PC-3 (cell line): Measurements from ENCODE around the gene GCHFR. TPM values are rescaled to one million over a fixed set of nuclear protein-coding genes. Genes with fewer than 3 reads are reported as not detected.

ENCODE experiments used
- ATAC-seq: fragments of 200-7000 bp; cut with Tn5 transposase; 2 replicates; pipeline ENCODE4 v1.9.1; 2020; ENCODE audit warnings: mild to moderate bottlenecking, moderate library complexity
- BruUV-seq: library from RNA; stranded (reverse); fragments of 400-500 nt; replicated peaks from 2 replicates; lab custom pipeline; 2021; lab: Mats Ljungman, UMichigan
- CTCF ChIA-PET: fragments of 300-600 bp; sonication (Branson Sonifier 250); formaldehyde crosslinking; loops from one replicate; lab custom pipeline; 2022; ENCODE audit warnings: antibody characterized with exemption; lab: Charles Lee
- POLR2A ChIA-PET: fragments of 300-600 bp; sonication (Branson Sonifier 250); formaldehyde crosslinking; loops from one replicate; lab custom pipeline; 2022; ENCODE audit warnings: antibody characterized with exemption; ENCODE audit not compliant: unreplicated experiment; lab: Charles Lee
- DNase-seq: peaks from one replicate; pipeline ENCODE4 v3.0.0-alpha.2; 2015
- H2AFZ ChIP-seq: fragments of 300-600 bp; sonication (generic); 2 replicates; pipeline ENCODE4 v1.6.0; 2016; ENCODE audit warnings: antibody characterized with exemption, low read length
- H3F3A ChIP-seq: fragments of 300-600 bp; sonication (generic); one replicate; pipeline ENCODE4 v1.6.0; 2017; ENCODE audit warnings: antibody characterized with exemption, low read length, control low read depth, mild to moderate bottlenecking; ENCODE audit not compliant: unreplicated experiment
- H3K27ac ChIP-seq: fragments of 300-600 bp; sonication (generic); 2 replicates; pipeline ENCODE4 v1.5.1; 2016; ENCODE audit warnings: mild to moderate bottlenecking, low read length
- H3K27me3 ChIP-seq: fragments of 300-600 bp; sonication (generic); 2 replicates; pipeline ENCODE4 v1.6.1; 2016; ENCODE audit warnings: low read length, mixed read lengths
- H3K36me3 ChIP-seq: fragments of 300-600 bp; sonication (generic); 2 replicates; pipeline ENCODE4 v1.6.1; 2016; ENCODE audit warnings: low read depth, mixed run types, low read length, mixed read lengths
- H3K4me1 ChIP-seq: fragments of 300-600 bp; sonication (generic); 2 replicates; pipeline ENCODE4 v1.5.1; 2016; ENCODE audit warnings: low read length; ENCODE audit not compliant: insufficient read depth
- H3K4me2 ChIP-seq: fragments of 300-600 bp; sonication (generic); 2 replicates; pipeline ENCODE4 v1.6.0; 2016; ENCODE audit warnings: low read length
- H3K4me3 ChIP-seq: fragments of 300-600 bp; sonication (generic); 2 replicates; pipeline ENCODE4 v1.5.1; 2016; ENCODE audit warnings: mild to moderate bottlenecking, low read length, mixed read lengths
- H3K79me2 ChIP-seq: fragments of 300-600 bp; sonication (generic); 2 replicates; pipeline ENCODE4 v1.6.1; 2017; ENCODE audit warnings: low read length, mixed read lengths
- H3K9ac ChIP-seq: fragments of 300-600 bp; sonication (generic); 2 replicates; pipeline ENCODE4 v1.6.0; 2016; ENCODE audit warnings: mild to moderate bottlenecking, low read length
- H3K9me2 ChIP-seq: fragments of 300-600 bp; sonication (generic); replicated peaks from 2 replicates; pipeline ENCODE4 v1.6.1; 2016; ENCODE audit warnings: mixed run types, low read length, mixed read lengths
- H3K9me3 ChIP-seq: fragments of 300-600 bp; sonication (generic); 2 replicates; pipeline ENCODE4 v1.6.1; 2016; ENCODE audit warnings: low read length, mixed read lengths
- H4K20me1 ChIP-seq: fragments of 300-600 bp; sonication (generic); 2 replicates; pipeline ENCODE4 v1.6.1; 2016; ENCODE audit warnings: low read length, mixed read lengths
- EZH2 ChIP-seq: fragments of 300-600 bp; sonication (generic); IDR thresholded peaks from one replicate; pipeline ENCODE4 v1.6.1; 2017; ENCODE audit warnings: antibody characterized with exemption, mild to moderate bottlenecking, low read length; ENCODE audit not compliant: unreplicated experiment
- EZH2phosphoT487 ChIP-seq: fragments of 300-600 bp; sonication (generic); IDR thresholded peaks from 2 replicates; pipeline ENCODE4 v1.6.1; 2018; ENCODE audit warnings: mild to moderate bottlenecking, antibody characterized with exemption, low read length, borderline replicate concordance
- intact Hi-C: fragments of 100-400 bp; cut with micrococcal nuclease; formaldehyde crosslinking; loops from 2 replicates; pipeline ENCODE4 v1.9.0; 2023
- total RNA-seq: library from RNA; depleted of rRNA; stranded (reverse); fragments of >200 nt; gene quantifications from 2 replicates; pipeline ENCODE4 v1.2.3, GENCODE V29; 2014
- TF ChIP-seq, protein P1 (sequence below): fragments of 300-600 bp; sonication (generic); conservative IDR thresholded peaks from 2 replicates; pipeline ENCODE4 v1.5.1; 2017; ENCODE audit warnings: antibody characterized with exemption, low read depth, mild to moderate bottlenecking, low read length

The GCHFR gene
- total RNA-seq, 1 experiment from 2014 or later, result 58.9 TPM

DNA sequence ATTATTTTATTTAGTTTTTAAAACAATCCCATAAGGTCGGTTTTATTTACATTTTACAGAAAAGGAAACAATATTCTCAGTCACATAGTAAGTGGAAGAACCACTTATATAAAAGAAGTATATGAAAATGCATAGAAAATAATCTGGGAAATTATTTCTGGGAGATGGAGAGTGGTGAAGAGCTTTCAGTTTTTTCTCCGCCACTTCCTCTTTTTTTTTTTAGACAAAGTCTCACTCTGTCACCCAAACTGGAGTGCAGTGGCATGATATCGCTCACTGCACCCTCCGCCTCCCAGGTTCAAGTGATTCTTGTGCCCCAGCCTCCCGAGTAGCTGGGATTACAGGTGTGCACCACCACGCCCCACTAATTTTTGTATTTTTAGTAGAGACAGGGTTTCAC, 47.7 kb upstream of the GCHFR start:
- Histone ChIP-seq H3K4me3 (no peak overlapping the region), H3K9me3 (no peaks in the 10 kb centered on the region), H3K9me2 (no peaks in the 10 kb centered on the region), H3K9ac (no peak overlapping the region), H4K20me1 (no peaks in the 10 kb centered on the region), H3K27me3 (no peaks in the 10 kb centered on the region), H3K36me3 (peaks cover 27% of the 10 kb centered on the region), H2AFZ (no peak overlapping the region), H3K27ac (no peak overlapping the region), H3K4me2 (no peak overlapping the region), H3F3A (no peaks in the 10 kb centered on the region), H3K79me2 (no peaks in the 10 kb centered on the region), H3K4me1 (no peaks in the 10 kb centered on the region)
- TF ChIP-seq, protein P1, sequence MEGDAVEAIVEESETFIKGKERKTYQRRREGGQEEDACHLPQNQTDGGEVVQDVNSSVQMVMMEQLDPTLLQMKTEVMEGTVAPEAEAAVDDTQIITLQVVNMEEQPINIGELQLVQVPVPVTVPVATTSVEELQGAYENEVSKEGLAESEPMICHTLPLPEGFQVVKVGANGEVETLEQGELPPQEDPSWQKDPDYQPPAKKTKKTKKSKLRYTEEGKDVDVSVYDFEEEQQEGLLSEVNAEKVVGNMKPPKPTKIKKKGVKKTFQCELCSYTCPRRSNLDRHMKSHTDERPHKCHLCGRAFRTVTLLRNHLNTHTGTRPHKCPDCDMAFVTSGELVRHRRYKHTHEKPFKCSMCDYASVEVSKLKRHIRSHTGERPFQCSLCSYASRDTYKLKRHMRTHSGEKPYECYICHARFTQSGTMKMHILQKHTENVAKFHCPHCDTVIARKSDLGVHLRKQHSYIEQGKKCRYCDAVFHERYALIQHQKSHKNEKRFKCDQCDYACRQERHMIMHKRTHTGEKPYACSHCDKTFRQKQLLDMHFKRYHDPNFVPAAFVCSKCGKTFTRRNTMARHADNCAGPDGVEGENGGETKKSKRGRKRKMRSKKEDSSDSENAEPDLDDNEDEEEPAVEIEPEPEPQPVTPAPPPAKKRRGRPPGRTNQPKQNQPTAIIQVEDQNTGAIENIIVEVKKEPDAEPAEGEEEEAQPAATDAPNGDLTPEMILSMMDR, result no peak
- TF ChIP-seq EZH2phosphoT487 (no peak), EZH2 (no peak)
- no peak for DNase-seq
- BruUV-seq, result no TSS peak
- ChIA-PET CTCF (no interaction called here), POLR2A (no interaction called here)
- no peak for ATAC-seq
- intact Hi-C loops, result no loop called here

DNA sequence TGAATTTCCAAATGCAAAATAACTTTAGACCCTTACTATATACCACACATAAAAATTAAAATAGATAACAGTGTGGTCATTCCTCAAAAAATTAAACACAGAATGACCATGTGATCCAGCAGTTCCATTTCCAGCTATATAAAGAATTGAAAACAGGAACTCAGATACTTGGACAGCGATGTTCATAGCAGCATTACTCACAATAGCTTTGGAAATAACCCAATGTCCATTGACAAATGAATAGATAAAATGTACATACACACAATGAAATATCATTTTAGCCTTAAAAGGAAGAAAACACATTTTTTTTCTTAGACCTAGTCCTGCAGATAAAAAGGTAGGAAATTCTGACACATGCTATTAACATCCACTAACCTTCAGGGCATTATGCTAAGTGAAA, 42.2 kb upstream of the GCHFR start:
- TF ChIP-seq EZH2phosphoT487 (no peak), EZH2 (no peak)
- TF ChIP-seq, protein P1, result no peak
- Histone ChIP-seq H3K9me2 (no peaks in the 10 kb centered on the region), H3F3A (no peaks in the 10 kb centered on the region), H4K20me1 (no peaks in the 10 kb centered on the region), H2AFZ (no peak overlapping the region), H3K4me1 (no peaks in the 10 kb centered on the region), H3K27ac (no peak overlapping the region), H3K9me3 (no peaks in the 10 kb centered on the region), H3K79me2 (no peaks in the 10 kb centered on the region), H3K36me3 (peaks cover 16% of the 10 kb centered on the region), H3K4me2 (no peak overlapping the region), H3K9ac (no peak overlapping the region), H3K4me3 (no peak overlapping the region), H3K27me3 (no peaks in the 10 kb centered on the region)
- DNase-seq, result no peak
- intact Hi-C loops, result no loop called here
- CTCF ChIA-PET, result interaction anchor here (0.6 kb wide), 1 partner anchor 57 kb away, joined by 3 read pairs; no protein-coding TSS in a partner anchor
- no peak for ATAC-seq
- no TSS peak for BruUV-seq
- POLR2A ChIA-PET, result interaction anchor here (0.5 kb wide), 1 partner anchor 112 kb away, joined by 7 read pairs; no protein-coding TSS in a partner anchor

DNA sequence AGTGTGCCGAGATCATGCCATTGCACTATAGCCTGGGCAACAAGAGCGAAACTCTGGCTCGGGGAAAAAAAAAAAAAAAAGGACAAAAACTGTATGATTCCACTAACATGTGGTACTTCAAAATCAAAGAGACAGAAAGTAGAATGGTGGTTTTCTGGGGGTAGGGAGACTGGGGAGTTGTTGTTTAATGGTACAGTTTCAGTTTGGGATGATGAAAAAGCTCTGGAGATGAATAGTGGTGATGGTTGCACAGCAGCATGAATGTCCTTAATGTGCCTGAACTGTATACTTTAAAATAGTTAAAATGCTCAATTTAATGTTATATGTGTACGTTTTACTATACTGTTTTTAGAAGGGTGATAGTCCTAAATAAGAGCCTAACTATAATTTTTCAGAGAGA, 41.5 kb upstream of the GCHFR start:
- CTCF ChIA-PET, result no interaction called here

More for the DNA sequence above, 41.5 kb upstream of the GCHFR start:
- H3K27ac ChIP-seq, result no peak overlapping the region
- H3F3A ChIP-seq, result no peaks in the 10 kb centered on the region
- H3K4me1 ChIP-seq, result no peaks in the 10 kb centered on the region
- H3K36me3 ChIP-seq, result peaks cover 13% of the 10 kb centered on the region
- intact Hi-C loops, result no loop called here
- H3K9me2 ChIP-seq, result no peaks in the 10 kb centered on the region
- no TSS peak for BruUV-seq
- POLR2A ChIA-PET, result interaction anchor here (0.6 kb wide), 1 partner anchor 151 kb away, joined by 6 read pairs; no protein-coding TSS in a partner anchor
- ATAC-seq (no peak), DNase-seq (no peak)
- no peaks in the 10 kb centered on the region for H3K27me3 ChIP-seq
- no peaks in the 10 kb centered on the region for H4K20me1 ChIP-seq
- H3K9me3 ChIP-seq, result no peaks in the 10 kb centered on the region
- no peak overlapping the region for H3K4me2 ChIP-seq
- H3K4me3 ChIP-seq, result no peak overlapping the region
- no peaks in the 10 kb centered on the region for H3K79me2 ChIP-seq
- no peak overlapping the region for H3K9ac ChIP-seq
- TF ChIP-seq EZH2phosphoT487 (no peak), EZH2 (no peak)
- TF ChIP-seq, protein P1, result no peak
- no peak overlapping the region for H2AFZ ChIP-seq
